NCI-H748 treated with DMSO at 0.1 percent for 48 hours (cell line): ENCODE measurements around the gene TOX3.
A peak's percentile ranks its signal among the peaks of the same experiment; 100 is the strongest.

Source experiments
- DNase-seq: peaks from one replicate; lab custom pipeline; 2025; lab: John Stamatoyannopoulos, UW

TOX3 gene

GRCh38 chr16:52547004-52547833, at the start of gene TOX3:
TOX3 (minus strand) TSS chr16:52547143; CDS start chr16:52546723, 420 bp downstream.
- DNase-seq: peak; percentile 36

GRCh38 chr16:52592778-52593177, 45.8 kb upstream of the TOX3 start:
- DNase-seq: no peak

- no peak for DNase-seq
Observed at GRCh38 chr16:52591934-52592592, 45.1 kb upstream of the TOX3 start.

- DNase-seq: no peak
Observed at GRCh38 chr16:52591471-52591870, 44.5 kb upstream of the TOX3 start.

- no peak for DNase-seq
Observed at GRCh38 chr16:52586159-52586558, 39.2 kb upstream of the TOX3 start.

- no peak for DNase-seq
Observed at GRCh38 chr16:52584354-52585320, 37.7 kb upstream of the TOX3 start.

- no peak for DNase-seq
Observed at GRCh38 chr16:52581530-52581929, 34.6 kb upstream of the TOX3 start.

GRCh38 chr16:52580488-52580887, 33.5 kb upstream of the TOX3 start:
- no peak for DNase-seq

- DNase-seq: no peak
Observed at GRCh38 chr16:52578829-52579498, 32.0 kb upstream of the TOX3 start.

GRCh38 chr16:52578007-52578828, 31.3 kb upstream of the TOX3 start:
- peak; percentile 45 for DNase-seq

GRCh38 chr16:52577130-52577706, 30.3 kb upstream of the TOX3 start:
- DNase-seq: no peak

- DNase-seq: peak; percentile 50
Observed at GRCh38 chr16:52573365-52574299, 26.7 kb upstream of the TOX3 start.

- DNase-seq: peak; percentile 36
Observed at GRCh38 chr16:52572656-52573055, 25.7 kb upstream of the TOX3 start.

- no peak for DNase-seq
Observed at GRCh38 chr16:52570495-52571091, 23.6 kb upstream of the TOX3 start.

- DNase-seq: no peak
Observed at GRCh38 chr16:52569701-52570100, 22.8 kb upstream of the TOX3 start.

GRCh38 chr16:52568983-52569690, 22.2 kb upstream of the TOX3 start:
- peak; percentile 92 for DNase-seq

GRCh38 chr16:52568495-52568894, 21.6 kb upstream of the TOX3 start:
- DNase-seq: no peak

GRCh38 chr16:52567193-52567592, 20.2 kb upstream of the TOX3 start:
- DNase-seq: no peak
